Stimulated activated CD8-positive, alpha-beta memory T cell treated with anti-CD3 and anti-CD28 coated beads, Interleukin-4, amount 100 ng/mL, for 24 hours (primary cell): ENCODE measurements around the gene MFSD12.

ENCODE experiments used
- DNase-seq: peaks from one replicate; pipeline ENCODE4 v3.0.0-alpha.2; 2020; ENCODE audit warnings: low read depth

MFSD12 gene

GRCh38 chr19:3555653-3556422, 1.5 kb downstream of the MFSD12 start:
- no peak for DNase-seq

GRCh38 chr19:3554254-3555083, 2.9 kb downstream of the MFSD12 start:
- DNase-seq = no peak

- DNase-seq = no peak
Observed at GRCh38 chr19:3551792-3552095, 5.6 kb downstream of the MFSD12 start.

GRCh38 chr19:3550947-3551791, 6.2 kb downstream of the MFSD12 start:
- DNase-seq = no peak

GRCh38 chr19:3549816-3550215, 7.6 kb downstream of the MFSD12 start:
- no peak for DNase-seq

- no peak for DNase-seq
Observed at GRCh38 chr19:3548606-3549005, 8.8 kb downstream of the MFSD12 start.

- DNase-seq = no peak
Observed at GRCh38 chr19:3547767-3548282, 9.6 kb downstream of the MFSD12 start.

- peak; percentile 22 for DNase-seq
Observed at GRCh38 chr19:3547301-3547731, 10.1 kb downstream of the MFSD12 start.

GRCh38 chr19:3546119-3546518, 11.3 kb downstream of the MFSD12 start:
- no peak for DNase-seq

- no peak for DNase-seq
Observed at GRCh38 chr19:3545669-3546034, 11.7 kb downstream of the MFSD12 start.

- peak; percentile 76 for DNase-seq
Observed at GRCh38 chr19:3544742-3545668, 12.4 kb downstream of the MFSD12 start.

GRCh38 chr19:3544058-3544376, 13.4 kb downstream of the MFSD12 start:
- DNase-seq = no peak

GRCh38 chr19:3543150-3544057, 14.0 kb downstream of the MFSD12 start:
- DNase-seq = no peak

- DNase-seq = no peak
Observed at GRCh38 chr19:3539756-3540118, 17.6 kb downstream of the MFSD12 start.

- no peak for DNase-seq
Observed at GRCh38 chr19:3538965-3539755, 18.2 kb downstream of the MFSD12 start, which contains the start of gene TEKTIP1. TEKTIP1 (plus strand) TSS chr19:3539174; CDS start chr19:3539178, 4 bp downstream.

- no peak for DNase-seq
Observed at GRCh38 chr19:3538258-3538929, 19.0 kb downstream of the MFSD12 start.

- no peak for DNase-seq
Observed at GRCh38 chr19:3537438-3538240, 19.7 kb downstream of the MFSD12 start.

GRCh38 chr19:3537101-3537437, 20.3 kb downstream of the MFSD12 start:
- no peak for DNase-seq
